Activated CD8-positive, alpha-beta memory T cell treated with anti-CD3 and anti-CD28 coated beads, Interleukin-2, amount 50 U/mL, for 24 hours (primary cell): ENCODE measurements around the gene MINDY3.
"Not testable (repeated sequence)": the region's sequence is repeated elsewhere in the genome, so short reads cannot be mapped to it uniquely, and the experiment has no call there.

Experiments used
- DNase-seq: peaks from one replicate; pipeline ENCODE4 v3.0.0-alpha.2; 2020; ENCODE audit errors: extremely low read depth

Gene MINDY3

GRCh38 chr10:15859906-15860691, at the start of gene MINDY3:
TSS of gene MINDY3 (minus strand) at chr10:15860507. CDS start at chr10:15860299, 208 bp downstream.
- peak; percentile 68 for DNase-seq

GRCh38 chr10:15901889-15902288, 41.6 kb upstream of the MINDY3 start:
- DNase-seq = no peak

- DNase-seq = no peak
Measured at GRCh38 chr10:15898046-15898445, 37.7 kb upstream of the MINDY3 start.

DNA sequence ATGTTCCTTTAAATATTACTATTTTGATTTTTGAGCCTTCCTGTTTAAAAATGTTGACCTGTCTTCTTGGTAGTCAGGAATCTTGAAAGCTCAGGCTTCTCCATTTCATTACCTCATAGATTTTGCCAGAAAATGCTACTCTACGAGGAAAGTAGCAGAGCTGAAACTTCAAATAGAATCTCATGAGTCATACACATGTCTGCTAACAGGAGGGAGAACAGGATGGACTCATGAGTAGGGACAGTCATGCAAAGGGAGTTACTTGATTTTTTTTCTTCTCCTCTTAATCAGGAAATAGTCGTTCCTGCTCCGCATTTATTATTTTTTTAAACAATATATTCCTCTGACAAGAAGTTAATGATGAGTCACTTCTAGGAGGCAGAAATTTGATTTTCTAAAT, 37.0 kb upstream of the MINDY3 start:
- DNase-seq = no peak

DNA sequence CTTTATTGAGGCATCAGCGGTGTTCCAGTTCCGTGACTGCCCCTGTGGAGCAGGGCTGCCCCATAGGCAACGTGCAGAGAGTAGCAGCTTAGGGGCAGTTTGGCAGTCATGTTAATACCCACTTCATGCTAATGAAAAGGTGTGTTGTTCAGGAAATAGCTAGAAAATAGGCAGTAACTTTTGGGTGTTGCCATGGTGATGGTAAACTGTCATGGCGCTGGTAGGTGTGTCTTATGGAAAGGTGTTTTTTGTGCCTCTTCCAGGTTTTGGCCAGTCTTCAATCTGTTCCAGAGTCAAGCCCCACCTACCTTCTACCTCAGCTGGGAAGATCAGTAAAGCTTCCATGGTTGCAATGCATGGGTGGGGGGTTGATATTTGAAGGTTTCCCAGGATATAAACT, 36.3 kb upstream of the MINDY3 start:
- no peak for DNase-seq

GRCh38 chr10:15884447-15884846, 24.1 kb upstream of the MINDY3 start:
- DNase-seq = no peak

GRCh38 chr10:15881542-15881941, 21.2 kb upstream of the MINDY3 start:
- no peak for DNase-seq

GRCh38 chr10:15879663-15880062, 19.4 kb upstream of the MINDY3 start:
- DNase-seq = no peak

- DNase-seq = no peak
Measured at GRCh38 chr10:15879058-15879457, 18.8 kb upstream of the MINDY3 start.

DNA sequence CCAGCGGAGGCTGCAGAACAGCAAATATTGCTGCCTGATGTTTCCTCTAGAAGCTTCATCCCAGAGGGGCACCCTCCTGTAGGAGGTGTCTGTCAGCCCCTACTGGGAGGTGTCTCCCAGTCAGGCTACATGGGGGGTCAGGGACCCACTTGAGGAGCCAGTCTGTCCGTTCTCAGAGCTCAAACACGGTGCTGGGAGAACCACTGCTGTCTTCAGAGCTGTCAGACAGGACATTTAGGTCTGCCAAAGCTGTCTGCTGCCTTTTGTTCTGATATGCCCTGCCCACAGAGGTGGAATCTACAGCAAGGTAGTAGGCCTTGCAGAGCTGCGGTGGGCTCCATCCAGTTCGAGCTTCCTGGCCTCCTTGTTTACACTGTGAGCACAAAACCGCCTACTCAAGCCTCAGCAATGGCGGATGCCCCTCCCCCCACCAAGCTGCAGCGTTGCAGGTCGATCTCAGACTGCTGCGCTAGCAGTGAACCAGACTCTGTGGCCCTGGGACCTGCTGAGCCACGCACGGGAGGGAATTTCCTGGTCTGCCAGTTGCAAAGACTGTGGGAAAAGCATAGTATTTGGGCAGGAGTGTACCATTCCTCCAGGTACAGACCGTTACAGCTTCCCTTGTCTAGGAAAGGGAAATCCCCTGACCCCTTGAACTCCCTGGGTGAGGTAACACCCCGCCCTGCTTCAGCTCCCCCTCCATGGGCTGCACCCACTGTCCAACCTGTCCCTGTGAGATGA, 17.7 kb upstream of the MINDY3 start:
- no peak for DNase-seq

DNA sequence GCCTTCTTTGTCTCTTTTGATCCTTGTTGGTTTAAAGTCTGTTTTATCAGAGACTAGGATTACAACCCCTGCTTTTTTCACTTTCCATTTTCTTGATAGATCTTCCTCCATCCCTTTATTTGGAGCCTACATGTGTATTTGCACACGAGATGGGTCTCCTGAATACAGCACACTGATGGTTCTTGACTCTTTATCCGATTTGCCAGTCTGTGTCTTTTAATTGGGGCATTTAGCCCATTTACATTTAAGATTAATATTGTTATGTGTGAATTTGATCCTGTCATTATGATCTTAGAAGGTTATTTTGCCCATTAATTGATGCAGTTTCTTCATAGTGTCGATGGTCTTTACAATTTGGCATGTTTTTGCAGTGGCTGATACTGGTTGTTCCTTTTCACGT, 16.0 kb upstream of the MINDY3 start:
- not testable (repeated sequence) for DNase-seq

GRCh38 chr10:15872645-15873044, 12.3 kb upstream of the MINDY3 start:
- not testable (repeated sequence) for DNase-seq

- DNase-seq = no peak
Measured at GRCh38 chr10:15871823-15872222, 11.5 kb upstream of the MINDY3 start.

DNA sequence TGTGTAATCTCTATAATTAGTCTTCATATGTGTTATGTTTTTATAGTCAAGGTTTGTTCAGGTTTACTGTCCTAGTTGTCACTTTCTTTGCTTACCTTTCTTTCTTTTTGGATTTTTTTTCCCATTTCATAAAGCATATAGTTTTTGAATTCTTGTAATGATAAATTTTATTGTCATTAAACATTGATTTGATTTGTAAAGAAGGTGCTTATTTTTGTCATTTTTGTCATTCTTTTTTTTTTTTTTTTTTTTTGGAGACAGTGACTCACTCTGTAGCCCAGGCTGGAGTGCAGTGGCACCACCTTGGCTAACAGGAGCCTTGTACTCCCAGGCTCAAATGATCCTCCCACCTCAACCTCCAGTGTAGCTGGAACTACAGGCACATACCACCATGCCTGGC, 9.6 kb upstream of the MINDY3 start:
- no peak for DNase-seq

GRCh38 chr10:15868006-15868405, 7.7 kb upstream of the MINDY3 start:
- no peak for DNase-seq

DNA sequence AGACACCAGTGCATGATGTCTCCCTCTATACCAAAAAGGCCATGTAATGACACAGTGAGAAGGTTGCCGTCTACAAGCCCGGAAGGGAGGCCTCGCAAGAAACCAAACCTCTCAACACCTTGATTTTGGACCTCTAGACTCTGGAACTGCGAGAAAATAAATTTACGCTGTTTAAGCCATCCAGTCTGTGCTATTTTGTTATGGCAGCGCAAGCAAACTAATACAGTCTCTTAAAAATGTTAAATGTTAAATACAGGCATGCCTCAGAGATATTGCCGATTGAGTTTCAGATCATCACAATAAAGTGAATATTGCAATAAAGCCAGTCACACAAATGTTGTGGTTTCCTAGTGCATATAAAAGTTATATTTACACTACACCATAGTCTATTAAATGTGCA, 5.0 kb upstream of the MINDY3 start:
- no peak for DNase-seq

GRCh38 chr10:15864419-15864818, 4.1 kb upstream of the MINDY3 start:
- no peak for DNase-seq

DNA sequence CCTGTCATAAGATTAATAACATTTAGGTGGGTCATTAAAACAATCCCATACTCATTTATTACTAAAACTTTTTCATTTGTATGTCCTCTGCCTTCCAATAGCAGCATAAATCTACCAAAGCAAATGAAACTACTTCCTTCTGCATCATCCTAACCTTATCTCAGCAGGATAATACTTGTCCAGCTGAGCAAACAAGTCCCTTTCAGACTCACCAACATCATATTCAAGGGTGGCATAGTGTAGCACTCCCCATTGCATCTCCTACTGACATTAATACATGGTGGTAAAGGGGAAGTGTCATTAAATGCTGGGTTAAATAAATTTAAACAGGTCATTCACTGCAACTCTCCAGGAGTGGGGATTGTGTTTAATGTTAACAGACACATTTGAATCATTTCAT, 3.4 kb upstream of the MINDY3 start:
- no peak for DNase-seq

DNA sequence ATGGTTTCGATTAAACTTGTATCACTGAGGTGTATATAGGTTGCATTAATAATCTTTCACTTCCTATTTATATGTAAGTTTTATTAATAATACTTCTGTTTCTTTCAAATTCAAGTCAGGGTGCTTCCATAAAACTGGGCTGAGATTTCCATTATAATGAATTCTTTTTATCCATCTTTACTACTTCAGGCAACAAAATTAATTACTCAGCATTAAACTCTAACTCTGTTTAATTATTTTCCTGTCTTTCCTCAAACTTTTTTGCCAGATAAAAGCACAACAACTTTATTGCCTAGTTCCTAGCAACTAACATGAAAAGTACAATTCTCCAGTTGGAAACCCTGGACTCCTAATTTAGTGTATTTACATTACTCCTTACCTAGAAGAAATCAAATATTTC, 3.0 kb upstream of the MINDY3 start:
- no peak for DNase-seq

DNA sequence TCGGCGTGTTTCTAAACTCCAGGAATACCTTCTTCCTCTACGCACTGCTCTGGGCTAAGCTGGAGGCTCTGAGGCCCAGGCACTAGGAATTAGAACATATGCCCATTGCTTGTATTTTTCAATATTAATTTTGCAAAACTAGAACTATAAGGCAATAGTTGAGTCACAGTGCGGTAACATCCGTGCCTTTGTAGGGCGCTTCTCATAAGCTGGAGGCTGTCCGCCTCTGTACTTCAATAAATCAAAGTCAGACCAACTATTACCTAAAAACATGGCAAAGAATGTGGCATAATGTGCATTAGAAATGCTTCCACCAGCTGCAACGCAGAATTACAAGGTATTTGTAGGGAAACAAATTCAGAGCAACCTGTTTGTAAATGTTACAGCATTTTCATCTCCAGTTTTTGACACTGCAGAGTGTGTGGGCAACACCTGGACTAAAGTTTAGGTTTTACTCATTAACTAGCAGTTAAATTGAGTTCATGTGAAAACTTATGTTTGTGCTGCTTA, 440 bp upstream of the MINDY3 start:
- no peak for DNase-seq

GRCh38 chr10:15859509-15859905, 800 bp downstream of the MINDY3 start:
- DNase-seq = no peak

DNA sequence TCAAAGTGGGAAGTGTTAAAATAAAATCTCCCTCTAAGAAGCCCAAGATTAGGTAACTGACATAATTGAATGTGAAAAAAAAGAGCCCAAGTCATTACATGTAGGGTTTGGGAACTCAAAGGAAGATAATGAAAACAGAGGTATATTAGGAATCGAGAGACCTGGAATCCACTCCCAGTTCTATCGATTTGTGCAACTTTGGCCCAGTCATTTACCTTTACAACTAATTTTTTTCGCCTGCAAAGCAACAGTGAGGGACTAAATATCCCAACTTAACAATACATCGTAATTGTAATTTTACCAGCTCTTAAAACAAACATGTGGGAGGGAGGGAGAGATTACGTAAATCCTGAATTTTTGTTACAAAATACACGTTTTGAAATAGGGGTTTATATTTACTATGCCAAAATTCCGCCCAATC, 1.4 kb downstream of the MINDY3 start:
- DNase-seq = no peak

DNA sequence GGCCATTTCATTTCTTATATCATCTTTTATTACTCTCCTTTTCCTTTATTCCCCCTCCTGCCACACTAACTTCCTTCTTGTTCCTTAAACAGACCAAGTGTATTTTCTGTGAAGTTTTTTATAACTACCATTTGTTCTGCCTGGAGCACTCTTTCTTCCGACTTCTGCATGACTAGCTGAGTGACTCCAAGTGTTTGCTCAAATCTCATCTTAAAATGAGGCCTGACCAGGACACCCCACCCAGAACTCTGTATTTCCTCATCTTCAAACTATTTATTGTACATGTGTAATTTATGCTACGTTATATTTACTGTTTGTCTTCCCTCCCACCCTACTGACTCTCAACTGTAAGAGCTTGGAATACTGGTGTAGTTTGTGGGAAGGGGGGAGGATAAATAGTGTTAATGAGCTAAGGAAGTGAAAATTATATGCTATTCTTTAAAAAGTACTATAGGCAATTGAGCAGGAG, 3.2 kb downstream of the MINDY3 start:
- DNase-seq = no peak
